HL-60 (cell line): ENCODE measurements around the gene PRPF38B.

ENCODE experiments used
- POLR2AphosphoS5 ChIP-seq: IDR thresholded peaks from 2 replicates; pipeline ENCODE4 v1.6.1; 2012; ENCODE audit warnings: low read depth
- TF ChIP-seq, protein P1 (sequence below): IDR thresholded peaks from one replicate; pipeline ENCODE4 v1.5.1; 2011; ENCODE audit warnings: low read length, control low read depth, inconsistent platforms; ENCODE audit not compliant: insufficient read depth
- TF ChIP-seq, protein P2 (sequence below): IDR thresholded peaks from 2 replicates; pipeline ENCODE4 v1.6.1; 2012; ENCODE audit warnings: low read depth; ENCODE audit not compliant: insufficient replicate concordance

DNA sequence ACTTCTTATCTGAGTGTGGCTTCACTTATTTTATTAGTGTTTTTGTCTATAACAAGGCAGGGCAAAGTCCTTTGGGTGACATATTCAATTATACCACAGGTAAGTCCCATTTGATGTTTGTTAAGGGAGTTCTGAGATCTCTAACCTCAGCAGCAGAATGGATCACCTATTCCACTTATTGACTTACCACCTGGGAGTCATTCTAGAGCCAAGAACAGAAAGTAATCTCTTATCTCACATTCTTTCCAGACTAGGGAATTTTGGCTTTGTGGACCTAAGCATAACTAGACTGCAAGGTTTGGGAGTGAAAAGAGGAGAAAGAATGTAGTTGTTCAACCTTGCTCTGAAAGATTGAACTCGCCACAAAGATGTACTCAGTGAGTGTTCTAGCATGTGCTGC, 33.8 kb downstream of the PRPF38B start:
- TF ChIP-seq, protein P1, sequence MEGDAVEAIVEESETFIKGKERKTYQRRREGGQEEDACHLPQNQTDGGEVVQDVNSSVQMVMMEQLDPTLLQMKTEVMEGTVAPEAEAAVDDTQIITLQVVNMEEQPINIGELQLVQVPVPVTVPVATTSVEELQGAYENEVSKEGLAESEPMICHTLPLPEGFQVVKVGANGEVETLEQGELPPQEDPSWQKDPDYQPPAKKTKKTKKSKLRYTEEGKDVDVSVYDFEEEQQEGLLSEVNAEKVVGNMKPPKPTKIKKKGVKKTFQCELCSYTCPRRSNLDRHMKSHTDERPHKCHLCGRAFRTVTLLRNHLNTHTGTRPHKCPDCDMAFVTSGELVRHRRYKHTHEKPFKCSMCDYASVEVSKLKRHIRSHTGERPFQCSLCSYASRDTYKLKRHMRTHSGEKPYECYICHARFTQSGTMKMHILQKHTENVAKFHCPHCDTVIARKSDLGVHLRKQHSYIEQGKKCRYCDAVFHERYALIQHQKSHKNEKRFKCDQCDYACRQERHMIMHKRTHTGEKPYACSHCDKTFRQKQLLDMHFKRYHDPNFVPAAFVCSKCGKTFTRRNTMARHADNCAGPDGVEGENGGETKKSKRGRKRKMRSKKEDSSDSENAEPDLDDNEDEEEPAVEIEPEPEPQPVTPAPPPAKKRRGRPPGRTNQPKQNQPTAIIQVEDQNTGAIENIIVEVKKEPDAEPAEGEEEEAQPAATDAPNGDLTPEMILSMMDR, result no peak
- TF ChIP-seq, protein P2, sequence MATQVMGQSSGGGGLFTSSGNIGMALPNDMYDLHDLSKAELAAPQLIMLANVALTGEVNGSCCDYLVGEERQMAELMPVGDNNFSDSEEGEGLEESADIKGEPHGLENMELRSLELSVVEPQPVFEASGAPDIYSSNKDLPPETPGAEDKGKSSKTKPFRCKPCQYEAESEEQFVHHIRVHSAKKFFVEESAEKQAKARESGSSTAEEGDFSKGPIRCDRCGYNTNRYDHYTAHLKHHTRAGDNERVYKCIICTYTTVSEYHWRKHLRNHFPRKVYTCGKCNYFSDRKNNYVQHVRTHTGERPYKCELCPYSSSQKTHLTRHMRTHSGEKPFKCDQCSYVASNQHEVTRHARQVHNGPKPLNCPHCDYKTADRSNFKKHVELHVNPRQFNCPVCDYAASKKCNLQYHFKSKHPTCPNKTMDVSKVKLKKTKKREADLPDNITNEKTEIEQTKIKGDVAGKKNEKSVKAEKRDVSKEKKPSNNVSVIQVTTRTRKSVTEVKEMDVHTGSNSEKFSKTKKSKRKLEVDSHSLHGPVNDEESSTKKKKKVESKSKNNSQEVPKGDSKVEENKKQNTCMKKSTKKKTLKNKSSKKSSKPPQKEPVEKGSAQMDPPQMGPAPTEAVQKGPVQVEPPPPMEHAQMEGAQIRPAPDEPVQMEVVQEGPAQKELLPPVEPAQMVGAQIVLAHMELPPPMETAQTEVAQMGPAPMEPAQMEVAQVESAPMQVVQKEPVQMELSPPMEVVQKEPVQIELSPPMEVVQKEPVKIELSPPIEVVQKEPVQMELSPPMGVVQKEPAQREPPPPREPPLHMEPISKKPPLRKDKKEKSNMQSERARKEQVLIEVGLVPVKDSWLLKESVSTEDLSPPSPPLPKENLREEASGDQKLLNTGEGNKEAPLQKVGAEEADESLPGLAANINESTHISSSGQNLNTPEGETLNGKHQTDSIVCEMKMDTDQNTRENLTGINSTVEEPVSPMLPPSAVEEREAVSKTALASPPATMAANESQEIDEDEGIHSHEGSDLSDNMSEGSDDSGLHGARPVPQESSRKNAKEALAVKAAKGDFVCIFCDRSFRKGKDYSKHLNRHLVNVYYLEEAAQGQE, result no peak
- no peak for TF ChIP-seq POLR2AphosphoS5
